Measurements from ENCODE around the gene IL20.

The IL20 gene

GRCh38 chr1:206887701-206888100 lies 22.3 kb downstream of the IL20 start:
- Histone ChIP-seq H3K9me3 (ENCODE audit: control insufficient read depth, low read length) (no peaks in the 10 kb centered on the region), H3K4me1 (ENCODE audit: control insufficient read depth, insufficient read depth, low read length) (no peaks in the 10 kb centered on the region), H3K27me3 (ENCODE audit: control insufficient read depth, insufficient read depth, low read length, poor library complexity, severe bottlenecking) (no peaks in the 10 kb centered on the region), H3K36me3 (ENCODE audit: control insufficient read depth, insufficient read depth, low read length) (no peaks in the 10 kb centered on the region), H3K27ac (ENCODE audit: insufficient read depth, low read depth, low read length, poor library complexity, severe bottlenecking) (no peak overlapping the region), H3K4me3 (ENCODE audit: insufficient read depth, low read depth, low read length) (no peak overlapping the region)
- WGBS, 2 experiments = 90 to 96% methylated on average over 4 of the region's 4 CpGs

GRCh38 chr1:206890125-206891060 lies 25.0 kb downstream of the IL20 start:
- H3K27me3 ChIP-seq (ENCODE audit: control insufficient read depth, insufficient read depth, low read length, poor library complexity, severe bottlenecking) = no peaks in the 10 kb centered on the region
- WGBS, 2 experiments = 86 to 88% methylated on average over 15 of the region's 15 CpGs

GRCh38 chr1:206891412-206891811 lies 26.0 kb downstream of the IL20 start:
- Histone ChIP-seq H3K9me3 (ENCODE audit: control insufficient read depth, low read length) (no peaks in the 10 kb centered on the region), H3K27ac (ENCODE audit: insufficient read depth, low read depth, low read length, poor library complexity, severe bottlenecking) (no peak overlapping the region), H3K27me3 (ENCODE audit: control insufficient read depth, insufficient read depth, low read length, poor library complexity, severe bottlenecking) (no peaks in the 10 kb centered on the region), H3K36me3 (ENCODE audit: control insufficient read depth, insufficient read depth, low read length) (no peaks in the 10 kb centered on the region), H3K4me1 (ENCODE audit: control insufficient read depth, insufficient read depth, low read length) (no peaks in the 10 kb centered on the region), H3K4me3 (ENCODE audit: insufficient read depth, low read depth, low read length) (no peak overlapping the region)
- WGBS, 2 experiments = 78 to 84% methylated on average over 1 of the region's 1 CpG

More at GRCh38 chr1:206890125-206891060, 25.0 kb downstream of the IL20 start:
- H3K36me3 ChIP-seq (ENCODE audit: control insufficient read depth, insufficient read depth, low read length) = no peaks in the 10 kb centered on the region
- H3K9me3 ChIP-seq (ENCODE audit: control insufficient read depth, low read length) = no peaks in the 10 kb centered on the region
- H3K4me1 ChIP-seq (ENCODE audit: control insufficient read depth, insufficient read depth, low read length) = no peaks in the 10 kb centered on the region
- no peak overlapping the region for H3K27ac ChIP-seq (ENCODE audit: insufficient read depth, low read depth, low read length, poor library complexity, severe bottlenecking)
- no peak overlapping the region for H3K4me3 ChIP-seq (ENCODE audit: insufficient read depth, low read depth, low read length)

GRCh38 chr1:206892351-206892984 lies 27.0 kb downstream of the IL20 start:
- WGBS, 2 experiments = 91% methylated on average over 3 of the region's 3 CpGs

GRCh38 chr1:206893380-206893779 lies 28.0 kb downstream of the IL20 start:
- Histone ChIP-seq H3K4me1 (ENCODE audit: control insufficient read depth, insufficient read depth, low read length) (no peaks in the 10 kb centered on the region), H3K4me3 (ENCODE audit: insufficient read depth, low read depth, low read length) (no peak overlapping the region), H3K36me3 (ENCODE audit: control insufficient read depth, insufficient read depth, low read length) (no peaks in the 10 kb centered on the region), H3K27ac (ENCODE audit: insufficient read depth, low read depth, low read length, poor library complexity, severe bottlenecking) (no peak overlapping the region), H3K9me3 (ENCODE audit: control insufficient read depth, low read length) (no peaks in the 10 kb centered on the region), H3K27me3 (ENCODE audit: control insufficient read depth, insufficient read depth, low read length, poor library complexity, severe bottlenecking) (no peaks in the 10 kb centered on the region)
- 95% methylated on average over 2 of the region's 2 CpGs for WGBS, 2 experiments

More at GRCh38 chr1:206892351-206892984, 27.0 kb downstream of the IL20 start:
- no peak overlapping the region for H3K27ac ChIP-seq (ENCODE audit: insufficient read depth, low read depth, low read length, poor library complexity, severe bottlenecking)
- no peaks in the 10 kb centered on the region for H3K36me3 ChIP-seq (ENCODE audit: control insufficient read depth, insufficient read depth, low read length)
- H3K4me1 ChIP-seq (ENCODE audit: control insufficient read depth, insufficient read depth, low read length) = no peaks in the 10 kb centered on the region
- no peaks in the 10 kb centered on the region for H3K27me3 ChIP-seq (ENCODE audit: control insufficient read depth, insufficient read depth, low read length, poor library complexity, severe bottlenecking)
- H3K9me3 ChIP-seq (ENCODE audit: control insufficient read depth, low read length) = no peaks in the 10 kb centered on the region
- H3K4me3 ChIP-seq (ENCODE audit: insufficient read depth, low read depth, low read length) = no peak overlapping the region

- Histone ChIP-seq H3K27me3 (ENCODE audit: control insufficient read depth, insufficient read depth, low read length, poor library complexity, severe bottlenecking) (no peaks in the 10 kb centered on the region), H3K27ac (ENCODE audit: insufficient read depth, low read depth, low read length, poor library complexity, severe bottlenecking) (no peak overlapping the region), H3K4me3 (ENCODE audit: insufficient read depth, low read depth, low read length) (no peak overlapping the region), H3K9me3 (ENCODE audit: control insufficient read depth, low read length) (no peaks in the 10 kb centered on the region), H3K4me1 (ENCODE audit: control insufficient read depth, insufficient read depth, low read length) (no peaks in the 10 kb centered on the region), H3K36me3 (ENCODE audit: control insufficient read depth, insufficient read depth, low read length) (no peaks in the 10 kb centered on the region)
- 85 to 91% methylated on average over 3 of the region's 3 CpGs for WGBS, 2 experiments
Measured at GRCh38 chr1:206895325-206895724, 29.9 kb downstream of the IL20 start.

- Histone ChIP-seq H3K27me3 (ENCODE audit: control insufficient read depth, insufficient read depth, low read length, poor library complexity, severe bottlenecking) (no peaks in the 10 kb centered on the region), H3K4me1 (ENCODE audit: control insufficient read depth, insufficient read depth, low read length) (no peaks in the 10 kb centered on the region), H3K27ac (ENCODE audit: insufficient read depth, low read depth, low read length, poor library complexity, severe bottlenecking) (no peak overlapping the region), H3K36me3 (ENCODE audit: control insufficient read depth, insufficient read depth, low read length) (no peaks in the 10 kb centered on the region), H3K9me3 (ENCODE audit: control insufficient read depth, low read length) (no peaks in the 10 kb centered on the region), H3K4me3 (ENCODE audit: insufficient read depth, low read depth, low read length) (no peak overlapping the region)
- WGBS, 2 experiments = 87 to 92% methylated on average over 3 of the region's 3 CpGs
Measured at GRCh38 chr1:206895837-206896242, 30.4 kb downstream of the IL20 start.

GRCh38 chr1:206896261-206896660 lies 30.8 kb downstream of the IL20 start:
- H3K4me3 ChIP-seq (ENCODE audit: insufficient read depth, low read depth, low read length) = no peak overlapping the region
- no peaks in the 10 kb centered on the region for H3K36me3 ChIP-seq (ENCODE audit: control insufficient read depth, insufficient read depth, low read length)
- WGBS, 2 experiments = 94 to 95% methylated on average over 3 of the region's 3 CpGs
- no peaks in the 10 kb centered on the region for H3K4me1 ChIP-seq (ENCODE audit: control insufficient read depth, insufficient read depth, low read length)
- no peaks in the 10 kb centered on the region for H3K27me3 ChIP-seq (ENCODE audit: control insufficient read depth, insufficient read depth, low read length, poor library complexity, severe bottlenecking)
- no peaks in the 10 kb centered on the region for H3K9me3 ChIP-seq (ENCODE audit: control insufficient read depth, low read length)
- H3K27ac ChIP-seq (ENCODE audit: insufficient read depth, low read depth, low read length, poor library complexity, severe bottlenecking) = no peak overlapping the region

GRCh38 chr1:206897175-206897574 lies 31.8 kb downstream of the IL20 start, which contains the start of gene IL24:
TSS of gene IL24 (plus strand) at chr1:206897443. CDS start at chr1:206897833, 390 bp downstream.
- H3K27me3 ChIP-seq (ENCODE audit: control insufficient read depth, insufficient read depth, low read length, poor library complexity, severe bottlenecking) = no peaks in the 10 kb centered on the region
- H3K4me1 ChIP-seq (ENCODE audit: control insufficient read depth, insufficient read depth, low read length) = no peaks in the 10 kb centered on the region
- no peak within 1 kb of the TSS for H3K27ac ChIP-seq (ENCODE audit: insufficient read depth, low read depth, low read length, poor library complexity, severe bottlenecking)
- H3K4me3 ChIP-seq (ENCODE audit: insufficient read depth, low read depth, low read length) = no peak within 1 kb of the TSS
- 90 to 91% methylated on average over 4 of the region's 4 CpGs for WGBS, 2 experiments
- no peaks in the 10 kb centered on the region for H3K36me3 ChIP-seq (ENCODE audit: control insufficient read depth, insufficient read depth, low read length)
- H3K9me3 ChIP-seq (ENCODE audit: control insufficient read depth, low read length) = no peaks in the 10 kb centered on the region

All from ectodermal cell (in vitro differentiated cells).